Panc1 (cell line): ENCODE measurements around the gene DPYD. TPM values are rescaled to one million over a fixed set of nuclear protein-coding genes. Genes with fewer than 3 reads are reported as not detected.

Experiments
- ATAC-seq: fragments of 200-7000 bp; cut with Tn5 transposase; 2 replicates; pipeline ENCODE4 v1.9.1; 2020; ENCODE audit warnings: mild to moderate bottlenecking, moderate library complexity
- BruUV-seq: library from RNA; stranded (reverse); fragments of 400-500 nt; replicated peaks from 2 replicates; lab custom pipeline; 2021; lab: Mats Ljungman, UMichigan
- CTCF ChIA-PET: fragments of 300-600 bp; sonication (Branson Sonifier 250); formaldehyde crosslinking; loops from one replicate; lab custom pipeline; 2022; ENCODE audit warnings: antibody characterized with exemption; lab: Charles Lee
- POLR2A ChIA-PET: fragments of 300-600 bp; sonication (Branson Sonifier 250); formaldehyde crosslinking; loops from one replicate; lab custom pipeline; 2022; ENCODE audit warnings: antibody characterized with exemption; lab: Charles Lee
- DNase-seq: peaks from one replicate; pipeline ENCODE4 v3.0.0-alpha.2; 2010; ENCODE audit warnings: low read depth, low spot score
- H3K27ac ChIP-seq: 2 replicates; pipeline ENCODE4 v1.5.1; 2011; ENCODE audit warnings: mild to moderate bottlenecking, low read length, inconsistent platforms
- H3K27me3 ChIP-seq: fragments of 200-500 bp; sonication (Bioruptor generic); 2 replicates; pipeline ENCODE4 v1.6.0; 2014; ENCODE audit warnings: low read length, inconsistent platforms; ENCODE audit not compliant: control insufficient read depth, insufficient read depth
- H3K36me3 ChIP-seq: fragments of 200-500 bp; sonication (Bioruptor generic); 2 replicates; pipeline ENCODE4 v1.5.1; 2014; ENCODE audit warnings: inconsistent platforms, mild to moderate bottlenecking, low read length, moderate library complexity; ENCODE audit not compliant: control insufficient read depth, insufficient read depth
- H3K4me1 ChIP-seq: 2 replicates; pipeline ENCODE4 v1.5.1; 2011; ENCODE audit warnings: inconsistent platforms, mild to moderate bottlenecking, low read length, moderate library complexity; ENCODE audit not compliant: control insufficient read depth, insufficient read depth
- H3K4me3 ChIP-seq, 2 experiments: 2 replicates each; pipeline ENCODE4 v1.5.1; 2011 to 2012; ENCODE audit warnings: low read depth in 2 of 2, low read length in 2 of 2, mild to moderate bottlenecking in 2 of 2, inconsistent platforms in 1 of 2, moderate library complexity in 1 of 2
- H3K9me3 ChIP-seq: fragments of 200-500 bp; sonication (Bioruptor generic); 2 replicates; pipeline ENCODE4 v1.5.1; 2014; ENCODE audit warnings: low read depth, mild to moderate bottlenecking, inconsistent platforms, low read length, moderate library complexity; ENCODE audit not compliant: control insufficient read depth, insufficient read depth
- CTCF ChIP-seq: fragments of 450-650 bp; IDR thresholded peaks from 2 replicates; pipeline ENCODE4 v1.5.1; 2017; ENCODE audit warnings: mild to moderate bottlenecking
- POLR2AphosphoS5 ChIP-seq: IDR thresholded peaks from 2 replicates; pipeline ENCODE4 v1.6.1; 2012; ENCODE audit warnings: mild to moderate bottlenecking, low read depth, low read length, moderate library complexity
- REST ChIP-seq, 2 experiments: IDR thresholded peaks; 2 replicates each; pipeline ENCODE4 v1.6.1; 2011 to 2012; ENCODE audit warnings: low read depth in 2 of 2, control low read depth in 1 of 2, low read length in 1 of 2, mild to moderate bottlenecking in 1 of 2, moderate library complexity in 1 of 2; ENCODE audit not compliant: insufficient read depth in 1 of 2
- SIN3A ChIP-seq: IDR thresholded peaks from 2 replicates; pipeline ENCODE4 v1.6.1; 2012; ENCODE audit warnings: low read depth, mild to moderate bottlenecking, low read length, moderate library complexity, borderline replicate concordance; ENCODE audit not compliant: insufficient read depth
- TCF7L2 ChIP-seq: IDR thresholded peaks from 2 replicates; pipeline ENCODE4 v1.6.1; 2011; ENCODE audit warnings: mild to moderate bottlenecking, low read depth, low read length, inconsistent platforms
- in situ Hi-C: cut with HindIII; loops from 2 replicates; pipeline ENCODE4 v1.10.0; 2016; ENCODE audit warnings: low sequenced_read_pairs, low pct_unique_long_range_greater_than_20kb
- intact Hi-C: fragments of 100-400 bp; cut with micrococcal nuclease; formaldehyde crosslinking; loops from one replicate; pipeline ENCODE4 v1.10.0; 2022; ENCODE audit not compliant: unreplicated experiment
- total RNA-seq: library from RNA; stranded (reverse); gene quantifications from one replicate; pipeline ENCODE4 v1.2.1, GENCODE V29; 2021; ENCODE audit not compliant: unreplicated experiment

The DPYD gene
- total RNA-seq, 1 experiment from 2014 or later = 2.0 TPM

- no peaks in the 10 kb centered on the region for H3K9me3 ChIP-seq
- intact Hi-C loops = no loop called here
- no peaks in the 10 kb centered on the region for H3K36me3 ChIP-seq
- no TSS peak for BruUV-seq
- H3K27ac ChIP-seq = no peak overlapping the region
- TF ChIP-seq CTCF (no peak), REST (IDR thresholded peaks at IDR 0.05; ENCODE audit: insufficient read depth in 1 of 2, low read depth in 2 of 2, low read length in 1 of 2) (no peak), POLR2AphosphoS5 (no peak), TCF7L2 (no peak)
- no peaks in the 10 kb centered on the region for H3K4me1 ChIP-seq
- ATAC-seq (no peak), DNase-seq (no peak)
- CTCF ChIA-PET = no interaction called here
- POLR2A ChIA-PET = no interaction called here
- H3K4me3 ChIP-seq = no peak overlapping the region
- no peaks in the 10 kb centered on the region for H3K27me3 ChIP-seq
- in situ Hi-C loops = no loop called here
Observed at GRCh38 chr1:97538113-97538512, 382.7 kb downstream of the DPYD start.

GRCh38 chr1:97533358-97533757, 387.5 kb downstream of the DPYD start:
- Histone ChIP-seq H3K27ac (no peak overlapping the region), H3K4me1 (no peaks in the 10 kb centered on the region), H3K36me3 (no peaks in the 10 kb centered on the region), H3K9me3 (no peaks in the 10 kb centered on the region), H3K4me3 (no peak overlapping the region), H3K27me3 (no peaks in the 10 kb centered on the region)
- CTCF ChIA-PET = no interaction called here
- ATAC-seq (no peak), DNase-seq (no peak)
- intact Hi-C loops = no loop called here
- POLR2A ChIA-PET = no interaction called here
- in situ Hi-C loops = no loop called here
- no TSS peak for BruUV-seq
- TF ChIP-seq SIN3A (no peak), REST (IDR thresholded peaks at IDR 0.05; ENCODE audit: insufficient read depth in 1 of 2, low read depth in 2 of 2, low read length in 1 of 2) (no peak), CTCF (no peak), POLR2AphosphoS5 (no peak), TCF7L2 (no peak)
